ENCODE measurements around the gene HSPA12B.

GRCh38 chr20:3785240-3786125 lies 53.0 kb downstream of the HSPA12B start:
- TF ChIP-seq CTCF (IDR thresholded peaks at IDR 0.05) (no peak), POLR2A (IDR thresholded peaks at IDR 0.05) (no peak), EP300 (IDR thresholded peaks at IDR 0.05) (no peak), POLR2AphosphoS5 (IDR thresholded peaks at IDR 0.05) (no peak)
